Measurements from ENCODE around the gene DTNB.
A peak's percentile ranks its signal among the peaks of the same experiment; 100 is the strongest.

- TF ChIP-seq, protein P1, sequence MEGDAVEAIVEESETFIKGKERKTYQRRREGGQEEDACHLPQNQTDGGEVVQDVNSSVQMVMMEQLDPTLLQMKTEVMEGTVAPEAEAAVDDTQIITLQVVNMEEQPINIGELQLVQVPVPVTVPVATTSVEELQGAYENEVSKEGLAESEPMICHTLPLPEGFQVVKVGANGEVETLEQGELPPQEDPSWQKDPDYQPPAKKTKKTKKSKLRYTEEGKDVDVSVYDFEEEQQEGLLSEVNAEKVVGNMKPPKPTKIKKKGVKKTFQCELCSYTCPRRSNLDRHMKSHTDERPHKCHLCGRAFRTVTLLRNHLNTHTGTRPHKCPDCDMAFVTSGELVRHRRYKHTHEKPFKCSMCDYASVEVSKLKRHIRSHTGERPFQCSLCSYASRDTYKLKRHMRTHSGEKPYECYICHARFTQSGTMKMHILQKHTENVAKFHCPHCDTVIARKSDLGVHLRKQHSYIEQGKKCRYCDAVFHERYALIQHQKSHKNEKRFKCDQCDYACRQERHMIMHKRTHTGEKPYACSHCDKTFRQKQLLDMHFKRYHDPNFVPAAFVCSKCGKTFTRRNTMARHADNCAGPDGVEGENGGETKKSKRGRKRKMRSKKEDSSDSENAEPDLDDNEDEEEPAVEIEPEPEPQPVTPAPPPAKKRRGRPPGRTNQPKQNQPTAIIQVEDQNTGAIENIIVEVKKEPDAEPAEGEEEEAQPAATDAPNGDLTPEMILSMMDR (IDR thresholded peaks at IDR 0.05 in 2 of 3, conservative IDR thresholded peaks at IDR 0.05 in 1 of 3; ENCODE audit: control insufficient read depth in 2 of 3, extremely low read depth in 1 of 3, insufficient read depth in 1 of 3, low read depth in 3 of 3, low read length in 3 of 3) = peak; percentile 75 to 96 (median 92); a peak in 5 of 6 replicates
- TF ChIP-seq ASH2L (IDR thresholded peaks at IDR 0.05; ENCODE audit: borderline replicate concordance, low read depth) (0 out of 2 replicates have a peak, but pooled peaks have one; percentile 36), GABPA (IDR thresholded peaks at IDR 0.05; ENCODE audit: low read depth) (no peak), CEBPB (IDR thresholded peaks at IDR 0.05; ENCODE audit: borderline replicate concordance in 1 of 2, low read depth in 2 of 2, low read length in 2 of 2) (no peak; a peak in 1 of 4 replicates), EZH2 (IDR thresholded peaks at IDR 0.05; ENCODE audit: borderline replicate concordance, control insufficient read depth, low read depth, low read length) (no peak), POLR2A (IDR thresholded peaks at IDR 0.05; ENCODE audit: low read depth, low read length) (peak; percentile 58; the same call in 1 of the 2 replicates), DPF2 (IDR thresholded peaks at IDR 0.05) (peak; percentile 91), TCF7 (IDR thresholded peaks at IDR 0.05; ENCODE audit: borderline replicate concordance) (no peak), SIN3A (IDR thresholded peaks at IDR 0.05; ENCODE audit: low read depth, low read length) (no peak)
- TF ChIP-seq, protein P2, sequence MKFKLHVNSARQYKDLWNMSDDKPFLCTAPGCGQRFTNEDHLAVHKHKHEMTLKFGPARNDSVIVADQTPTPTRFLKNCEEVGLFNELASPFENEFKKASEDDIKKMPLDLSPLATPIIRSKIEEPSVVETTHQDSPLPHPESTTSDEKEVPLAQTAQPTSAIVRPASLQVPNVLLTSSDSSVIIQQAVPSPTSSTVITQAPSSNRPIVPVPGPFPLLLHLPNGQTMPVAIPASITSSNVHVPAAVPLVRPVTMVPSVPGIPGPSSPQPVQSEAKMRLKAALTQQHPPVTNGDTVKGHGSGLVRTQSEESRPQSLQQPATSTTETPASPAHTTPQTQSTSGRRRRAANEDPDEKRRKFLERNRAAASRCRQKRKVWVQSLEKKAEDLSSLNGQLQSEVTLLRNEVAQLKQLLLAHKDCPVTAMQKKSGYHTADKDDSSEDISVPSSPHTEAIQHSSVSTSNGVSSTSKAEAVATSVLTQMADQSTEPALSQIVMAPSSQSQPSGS (IDR thresholded peaks at IDR 0.05; ENCODE audit: low read length) = no peak; the same call in 1 of the 2 replicates
- TF ChIP-seq, protein P3, sequence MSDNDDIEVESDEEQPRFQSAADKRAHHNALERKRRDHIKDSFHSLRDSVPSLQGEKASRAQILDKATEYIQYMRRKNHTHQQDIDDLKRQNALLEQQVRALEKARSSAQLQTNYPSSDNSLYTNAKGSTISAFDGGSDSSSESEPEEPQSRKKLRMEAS (IDR thresholded peaks at IDR 0.05; ENCODE audit: low read depth, low read length) = peak; percentile 89
- TF ChIP-seq, protein P4, sequence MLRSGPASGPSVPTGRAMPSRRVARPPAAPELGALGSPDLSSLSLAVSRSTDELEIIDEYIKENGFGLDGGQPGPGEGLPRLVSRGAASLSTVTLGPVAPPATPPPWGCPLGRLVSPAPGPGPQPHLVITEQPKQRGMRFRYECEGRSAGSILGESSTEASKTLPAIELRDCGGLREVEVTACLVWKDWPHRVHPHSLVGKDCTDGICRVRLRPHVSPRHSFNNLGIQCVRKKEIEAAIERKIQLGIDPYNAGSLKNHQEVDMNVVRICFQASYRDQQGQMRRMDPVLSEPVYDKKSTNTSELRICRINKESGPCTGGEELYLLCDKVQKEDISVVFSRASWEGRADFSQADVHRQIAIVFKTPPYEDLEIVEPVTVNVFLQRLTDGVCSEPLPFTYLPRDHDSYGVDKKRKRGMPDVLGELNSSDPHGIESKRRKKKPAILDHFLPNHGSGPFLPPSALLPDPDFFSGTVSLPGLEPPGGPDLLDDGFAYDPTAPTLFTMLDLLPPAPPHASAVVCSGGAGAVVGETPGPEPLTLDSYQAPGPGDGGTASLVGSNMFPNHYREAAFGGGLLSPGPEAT (IDR thresholded peaks at IDR 0.05; ENCODE audit: low read depth) = peak; percentile 93
These were observed 296.4 kb downstream of the DTNB start for GRCh38 chr2:25376750-25377621.

All from GM12878 (cell line).